ENCODE measurements around the gene CPSF4L.

The CPSF4L gene

GRCh38 chr17:73289549-73290254, 28.0 kb upstream of the CPSF4L start:
- no peak for DNase-seq

DNA sequence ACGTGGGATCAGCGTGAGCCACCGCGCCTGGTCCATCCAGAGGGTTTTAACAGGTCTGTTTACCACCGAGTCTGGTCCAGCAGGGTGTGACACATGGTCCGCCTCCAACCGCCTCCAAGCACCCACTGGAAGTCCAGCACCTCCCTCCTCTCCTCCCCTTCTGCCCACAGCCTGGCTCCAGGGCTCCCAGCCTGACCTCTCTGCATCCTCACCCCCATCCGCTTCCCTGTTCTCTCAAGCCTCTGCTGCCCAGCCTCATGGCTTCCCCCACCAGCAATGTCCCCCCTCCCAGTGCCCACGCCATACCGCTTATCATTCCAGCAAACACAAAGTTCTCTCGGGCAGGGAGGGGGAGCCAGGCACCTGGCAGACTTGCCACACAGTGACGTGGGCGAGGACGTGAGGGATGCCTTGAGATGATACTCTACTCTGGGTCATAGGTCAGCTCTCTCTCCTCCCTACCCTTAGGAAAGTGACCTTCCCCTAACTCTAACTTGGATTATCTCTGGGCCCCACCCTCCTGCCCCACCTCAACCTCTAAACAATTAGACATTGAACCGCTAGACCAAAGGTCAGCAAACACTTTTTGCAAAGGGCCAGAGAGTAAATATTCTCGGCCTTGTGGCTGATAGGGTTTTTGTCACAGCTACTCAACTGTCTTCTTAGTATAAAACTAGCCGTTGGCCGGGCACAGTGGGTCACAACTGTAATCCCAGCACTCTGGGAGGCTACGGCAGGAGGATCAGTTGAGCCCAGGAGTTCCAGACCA, 27.0 kb upstream of the CPSF4L start:
- DNase-seq = no peak

DNA sequence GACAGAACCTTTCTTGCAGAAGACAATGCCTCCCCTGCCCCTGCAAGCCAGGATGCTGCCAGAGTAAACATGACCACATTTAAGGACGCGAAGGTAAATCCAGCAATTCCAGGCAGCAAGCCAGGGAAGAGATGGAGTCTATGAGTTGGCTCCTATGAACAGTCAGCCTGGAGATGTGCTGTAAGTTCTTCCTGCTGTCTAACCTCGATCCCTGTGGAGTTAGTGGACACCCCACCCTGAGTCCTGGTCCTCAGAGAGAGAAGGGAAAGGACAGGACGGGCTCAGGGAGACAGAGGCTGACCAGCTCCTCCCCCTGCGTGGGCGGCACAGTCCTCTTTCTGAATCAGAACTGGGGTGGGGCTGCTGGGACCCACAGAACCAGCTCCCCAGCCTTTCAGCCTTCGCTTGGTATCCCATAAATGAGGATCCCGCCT, 25.2 kb upstream of the CPSF4L start:
- DNase-seq = no peak

DNA sequence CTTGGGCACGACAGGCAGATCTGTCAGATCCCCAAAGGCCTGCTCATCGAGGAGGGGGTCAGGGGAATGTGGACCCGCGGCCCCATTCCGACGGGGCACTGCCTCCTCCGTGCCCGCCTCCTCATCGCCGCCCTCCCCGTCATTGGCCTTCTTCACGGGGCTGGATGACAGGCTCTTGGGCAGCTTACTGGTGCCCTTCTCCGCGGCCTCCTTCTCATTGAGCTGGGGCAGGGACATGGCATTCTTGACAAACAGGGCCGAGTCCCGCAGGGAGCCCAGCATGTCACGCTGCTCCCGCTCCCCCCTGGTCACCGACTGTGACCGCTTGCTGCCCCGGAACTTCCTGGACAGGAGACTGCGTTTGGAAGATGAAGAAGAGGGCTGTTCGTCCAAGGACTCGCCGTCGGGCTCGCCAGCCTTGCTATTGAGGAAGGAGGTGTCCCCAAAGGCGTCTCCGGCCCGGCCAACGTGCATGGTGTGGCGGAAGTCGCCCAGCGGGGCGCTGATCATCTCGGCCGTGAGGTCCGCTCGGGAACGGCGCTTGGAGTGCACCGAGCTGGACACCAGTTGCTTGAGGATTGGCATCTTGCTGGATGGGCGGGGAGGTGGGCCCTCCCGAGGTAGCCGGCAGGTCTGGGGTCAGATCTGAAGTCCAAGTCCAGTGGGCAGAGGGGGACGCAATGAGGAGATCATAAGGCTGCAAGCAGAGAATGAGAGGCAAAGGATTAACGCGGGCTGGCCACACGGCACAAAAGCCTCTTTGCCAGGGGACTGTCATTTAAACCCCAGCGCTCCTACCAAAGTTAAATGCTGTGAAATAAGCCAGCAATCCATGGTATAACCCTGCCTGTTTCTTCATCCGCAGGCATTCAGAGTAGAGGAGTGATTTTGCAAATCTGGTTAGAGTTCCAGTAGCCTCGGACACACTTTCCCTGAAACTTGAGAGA, 24.5 kb upstream of the CPSF4L start:
- DNase-seq = no peak

GRCh38 chr17:73285603-73285908, 23.9 kb upstream of the CPSF4L start:
- DNase-seq = no peak

- no peak for DNase-seq
These were observed 23.4 kb upstream of the CPSF4L start for GRCh38 chr17:73284906-73285602.

GRCh38 chr17:73284354-73284753, 22.7 kb upstream of the CPSF4L start:
- DNase-seq = no peak

DNA sequence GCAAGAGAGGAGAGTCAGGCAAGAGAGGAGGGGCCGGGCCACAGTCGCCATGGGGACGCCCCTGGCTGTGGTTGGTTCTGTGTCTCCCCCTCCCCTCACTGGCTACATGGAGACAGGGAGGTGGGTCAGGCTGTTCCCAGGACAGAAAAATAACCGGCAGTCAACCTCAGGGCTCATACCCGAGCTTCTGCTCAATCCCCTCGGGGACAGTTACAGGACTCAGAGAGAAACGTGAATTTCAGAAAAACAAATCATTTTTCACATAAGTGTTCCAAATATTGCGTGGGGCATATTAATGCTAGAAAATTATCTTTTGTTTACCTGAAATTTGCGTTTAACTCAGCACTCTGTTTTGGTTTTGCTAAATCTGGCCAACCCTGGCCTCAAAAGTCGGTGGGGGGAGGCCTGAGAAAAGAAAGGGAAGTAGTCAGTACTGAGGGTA, 22.2 kb upstream of the CPSF4L start:
- no peak for DNase-seq

DNA sequence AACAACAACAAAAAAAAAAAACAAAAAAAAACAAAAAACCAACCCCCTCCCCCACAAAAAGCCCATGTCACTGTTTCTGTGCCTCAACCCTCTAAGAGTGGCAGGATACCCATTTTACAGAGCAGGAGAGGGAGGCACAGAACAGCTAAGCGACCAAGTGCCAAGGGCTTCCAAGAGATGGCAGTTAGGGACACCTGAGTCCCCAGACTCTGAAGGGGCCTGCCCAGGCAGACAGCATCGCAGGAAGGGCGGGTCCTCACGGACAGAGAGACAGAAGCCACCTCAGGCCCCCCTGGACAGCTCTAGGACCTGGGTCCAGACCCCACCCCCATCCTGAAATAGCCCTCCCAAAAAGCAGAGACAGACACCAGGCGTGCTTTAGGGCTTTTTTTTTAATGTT, 21.6 kb upstream of the CPSF4L start:
- DNase-seq = no peak

GRCh38 chr17:73282629-73283028, 20.9 kb upstream of the CPSF4L start:
- DNase-seq = no peak

DNA sequence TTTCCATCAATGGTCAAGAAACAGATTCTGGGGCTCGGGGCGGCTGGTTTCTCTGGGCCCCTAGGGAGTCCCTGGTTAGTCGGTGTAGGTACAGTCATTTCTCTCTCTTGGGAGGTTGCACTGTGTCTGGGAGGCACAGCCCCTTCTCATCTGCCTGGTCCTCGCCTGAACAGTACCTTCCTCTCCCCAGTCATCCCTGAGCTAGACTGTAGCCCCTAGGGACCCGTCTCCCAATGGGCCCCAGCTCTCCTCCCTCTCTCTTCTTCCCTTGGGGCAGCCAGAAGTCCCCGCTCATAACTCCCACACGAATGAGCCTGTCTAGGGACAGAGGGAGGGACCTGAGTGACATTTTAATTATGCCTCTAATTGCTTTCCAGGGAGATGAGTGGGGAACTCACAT, 20.2 kb upstream of the CPSF4L start:
- no peak for DNase-seq

DNA sequence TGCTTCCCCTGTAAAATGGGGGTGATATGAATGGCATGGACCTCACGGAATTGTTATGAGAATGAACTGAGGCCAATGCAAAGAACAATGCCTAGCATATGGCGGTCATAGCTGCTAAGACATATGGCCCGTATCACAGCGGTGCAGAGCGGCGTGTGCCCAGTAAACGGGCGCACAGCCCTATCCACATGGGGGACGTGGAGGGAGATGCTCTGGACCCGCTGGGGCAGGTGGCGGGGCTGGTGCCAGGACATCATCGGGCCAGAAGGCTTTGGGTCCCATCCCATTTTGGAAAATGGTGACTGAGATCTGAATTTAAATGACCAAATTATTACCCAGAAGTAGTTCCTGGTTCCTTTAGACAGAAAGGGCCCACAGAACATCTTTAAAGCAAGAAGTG, 18.5 kb upstream of the CPSF4L start:
- DNase-seq = no peak

GRCh38 chr17:73279704-73280103, 18.0 kb upstream of the CPSF4L start:
- DNase-seq = no peak

GRCh38 chr17:73278465-73279453, 17.1 kb upstream of the CPSF4L start:
- no peak for DNase-seq

DNA sequence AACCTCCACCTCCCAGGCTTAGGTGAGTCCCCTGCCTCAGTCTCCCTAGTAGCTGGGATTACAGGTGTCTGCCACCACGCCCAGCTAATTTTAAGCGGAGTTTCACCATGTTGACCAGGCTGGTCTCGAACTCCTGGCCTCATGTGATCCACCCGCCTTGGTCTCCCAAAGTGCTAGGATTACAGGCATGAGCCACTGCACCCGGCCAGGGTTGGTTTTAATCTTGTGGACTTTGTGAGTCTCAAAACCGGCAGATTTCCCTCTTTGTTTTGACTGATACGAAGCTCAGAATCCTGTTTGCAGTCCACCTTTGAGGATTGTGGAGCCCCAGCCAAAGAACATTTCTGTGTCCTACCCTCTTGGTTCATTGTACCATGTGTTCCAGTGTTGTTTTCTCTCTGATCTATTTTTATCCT, 16.4 kb upstream of the CPSF4L start:
- DNase-seq = no peak

- no peak for DNase-seq
These were observed 12.8 kb upstream of the CPSF4L start for GRCh38 chr17:73274490-73274889.

GRCh38 chr17:73272906-73273218, 11.2 kb upstream of the CPSF4L start:
- no peak for DNase-seq

DNA sequence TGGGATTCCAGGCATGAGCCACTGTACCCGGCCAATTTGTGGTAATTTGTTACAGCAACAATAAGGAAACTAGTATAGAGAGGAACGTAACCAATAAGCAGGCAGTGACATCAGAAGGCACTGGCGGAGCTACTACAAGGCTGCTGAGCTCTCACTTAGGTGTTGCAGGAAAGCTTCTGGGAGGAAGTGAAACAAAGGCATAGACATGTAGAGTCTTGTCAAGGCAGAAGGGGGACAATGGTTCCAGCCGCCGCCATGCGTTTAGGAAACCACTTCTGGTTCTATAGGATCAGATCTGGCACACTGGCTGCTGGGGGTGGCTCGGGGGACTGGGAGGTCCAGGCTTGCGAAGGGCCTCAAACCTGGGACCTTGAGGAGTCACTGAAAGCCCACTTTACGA, 9.4 kb upstream of the CPSF4L start:
- no peak for DNase-seq

DNA sequence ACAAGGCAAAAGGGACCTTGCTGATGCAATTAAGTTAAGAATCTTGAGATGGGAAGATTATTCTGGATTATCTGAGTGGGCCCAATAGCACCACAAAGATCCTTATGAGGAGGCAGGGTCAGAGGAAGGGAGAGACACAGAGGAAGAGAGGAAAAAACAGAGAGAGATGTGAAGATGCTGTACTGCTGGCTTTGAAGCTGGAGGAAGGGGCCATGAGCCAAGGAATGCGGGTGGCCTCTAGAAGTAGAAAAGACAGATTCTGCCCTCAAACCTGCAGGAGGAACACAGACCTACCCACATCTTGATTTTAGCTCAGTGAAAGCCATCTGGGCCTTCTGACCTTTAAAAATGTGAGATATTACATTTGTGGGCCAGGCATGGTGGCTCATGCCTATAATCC, 8.1 kb upstream of the CPSF4L start:
- DNase-seq = no peak

GRCh38 chr17:73269329-73269615, 7.6 kb upstream of the CPSF4L start:
- DNase-seq = no peak

DNA sequence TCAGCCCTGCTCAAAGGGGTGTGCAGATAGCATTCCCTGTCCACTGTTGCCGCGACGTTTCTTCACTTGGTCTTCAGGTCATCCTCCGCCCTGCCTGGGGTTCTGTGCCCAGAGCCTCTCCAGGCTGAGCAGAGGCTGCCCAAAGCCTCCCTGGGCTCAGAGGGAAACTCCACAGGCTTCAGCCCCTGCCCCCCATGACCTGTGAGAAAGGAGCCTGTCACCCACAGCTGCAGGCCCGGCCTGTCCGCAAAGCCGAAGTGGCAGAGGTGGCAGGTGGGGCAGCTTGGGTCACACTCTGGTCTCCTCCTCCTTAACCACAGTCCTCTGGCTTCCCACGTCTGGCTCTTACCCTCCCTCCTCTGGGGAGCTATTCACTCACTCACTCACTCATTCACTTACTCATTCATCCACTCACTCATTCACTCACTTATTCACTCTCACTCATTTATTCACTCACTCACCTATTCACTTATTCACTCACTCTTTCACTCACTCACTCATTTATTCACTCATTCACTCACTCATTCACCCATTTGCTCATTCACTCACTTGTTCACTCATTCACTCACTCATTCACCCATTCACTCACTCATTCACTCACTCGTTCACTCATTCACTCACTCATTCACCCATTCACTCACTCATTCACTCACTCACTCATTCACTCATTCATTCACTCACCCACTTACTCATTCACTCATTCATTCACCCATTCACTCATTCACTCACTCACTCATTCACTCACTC, 7.1 kb upstream of the CPSF4L start:
- DNase-seq = no peak
